Panc1 (cell line): ENCODE data around the gene CHTF8. TPM values are rescaled to one million over a fixed set of nuclear protein-coding genes. Genes with fewer than 3 reads are reported as not detected.
A peak's percentile ranks its signal among the peaks of the same experiment; 100 is the strongest.

Source experiments
- ATAC-seq: fragments of 200-7000 bp; cut with Tn5 transposase; 2 replicates; pipeline ENCODE4 v1.9.1; 2020; ENCODE audit warnings: mild to moderate bottlenecking, moderate library complexity
- BruUV-seq: library from RNA; stranded (reverse); fragments of 400-500 nt; replicated peaks from 2 replicates; lab custom pipeline; 2021; lab: Mats Ljungman, UMichigan
- CTCF ChIA-PET: fragments of 300-600 bp; sonication (Branson Sonifier 250); formaldehyde crosslinking; loops from one replicate; lab custom pipeline; 2022; ENCODE audit warnings: antibody characterized with exemption; lab: Charles Lee
- POLR2A ChIA-PET: fragments of 300-600 bp; sonication (Branson Sonifier 250); formaldehyde crosslinking; loops from one replicate; lab custom pipeline; 2022; ENCODE audit warnings: antibody characterized with exemption; lab: Charles Lee
- DNase-seq: peaks from one replicate; pipeline ENCODE4 v3.0.0-alpha.2; 2010; ENCODE audit warnings: low read depth, low spot score
- H3K27ac ChIP-seq: 2 replicates; pipeline ENCODE4 v1.5.1; 2011; ENCODE audit warnings: mild to moderate bottlenecking, low read length, inconsistent platforms
- H3K27me3 ChIP-seq: fragments of 200-500 bp; sonication (Bioruptor generic); 2 replicates; pipeline ENCODE4 v1.6.0; 2014; ENCODE audit warnings: low read length, inconsistent platforms; ENCODE audit not compliant: control insufficient read depth, insufficient read depth
- H3K36me3 ChIP-seq: fragments of 200-500 bp; sonication (Bioruptor generic); 2 replicates; pipeline ENCODE4 v1.5.1; 2014; ENCODE audit warnings: inconsistent platforms, mild to moderate bottlenecking, low read length, moderate library complexity; ENCODE audit not compliant: control insufficient read depth, insufficient read depth
- H3K4me1 ChIP-seq: 2 replicates; pipeline ENCODE4 v1.5.1; 2011; ENCODE audit warnings: inconsistent platforms, mild to moderate bottlenecking, low read length, moderate library complexity; ENCODE audit not compliant: control insufficient read depth, insufficient read depth
- H3K4me3 ChIP-seq, 2 experiments: 2 replicates each; pipeline ENCODE4 v1.5.1; 2011 to 2012; ENCODE audit warnings: low read depth in 2 of 2, low read length in 2 of 2, mild to moderate bottlenecking in 2 of 2, inconsistent platforms in 1 of 2, moderate library complexity in 1 of 2
- H3K9me3 ChIP-seq: fragments of 200-500 bp; sonication (Bioruptor generic); 2 replicates; pipeline ENCODE4 v1.5.1; 2014; ENCODE audit warnings: low read depth, mild to moderate bottlenecking, inconsistent platforms, low read length, moderate library complexity; ENCODE audit not compliant: control insufficient read depth, insufficient read depth
- CTCF ChIP-seq: fragments of 450-650 bp; IDR thresholded peaks from 2 replicates; pipeline ENCODE4 v1.5.1; 2017; ENCODE audit warnings: mild to moderate bottlenecking
- POLR2AphosphoS5 ChIP-seq: IDR thresholded peaks from 2 replicates; pipeline ENCODE4 v1.6.1; 2012; ENCODE audit warnings: mild to moderate bottlenecking, low read depth, low read length, moderate library complexity
- SIN3A ChIP-seq: IDR thresholded peaks from 2 replicates; pipeline ENCODE4 v1.6.1; 2012; ENCODE audit warnings: low read depth, mild to moderate bottlenecking, low read length, moderate library complexity, borderline replicate concordance; ENCODE audit not compliant: insufficient read depth
- TCF7L2 ChIP-seq: IDR thresholded peaks from 2 replicates; pipeline ENCODE4 v1.6.1; 2011; ENCODE audit warnings: mild to moderate bottlenecking, low read depth, low read length, inconsistent platforms
- in situ Hi-C: cut with HindIII; loops from 2 replicates; pipeline ENCODE4 v1.10.0; 2016; ENCODE audit warnings: low sequenced_read_pairs, low pct_unique_long_range_greater_than_20kb
- intact Hi-C: fragments of 100-400 bp; cut with micrococcal nuclease; formaldehyde crosslinking; loops from one replicate; pipeline ENCODE4 v1.10.0; 2022; ENCODE audit not compliant: unreplicated experiment
- total RNA-seq: library from RNA; stranded (reverse); gene quantifications from one replicate; pipeline ENCODE4 v1.2.1, GENCODE V29; 2021; ENCODE audit not compliant: unreplicated experiment
- TF ChIP-seq, protein P1 (sequence below), 2 experiments: IDR thresholded peaks; 2 replicates each; pipeline ENCODE4 v1.6.1; 2011 to 2012; ENCODE audit warnings: low read depth in 2 of 2, control low read depth in 1 of 2, low read length in 1 of 2, mild to moderate bottlenecking in 1 of 2, moderate library complexity in 1 of 2; ENCODE audit not compliant: insufficient read depth in 1 of 2

CHTF8 gene
- total RNA-seq, 1 experiment from 2014 or later = 116 TPM

DNA sequence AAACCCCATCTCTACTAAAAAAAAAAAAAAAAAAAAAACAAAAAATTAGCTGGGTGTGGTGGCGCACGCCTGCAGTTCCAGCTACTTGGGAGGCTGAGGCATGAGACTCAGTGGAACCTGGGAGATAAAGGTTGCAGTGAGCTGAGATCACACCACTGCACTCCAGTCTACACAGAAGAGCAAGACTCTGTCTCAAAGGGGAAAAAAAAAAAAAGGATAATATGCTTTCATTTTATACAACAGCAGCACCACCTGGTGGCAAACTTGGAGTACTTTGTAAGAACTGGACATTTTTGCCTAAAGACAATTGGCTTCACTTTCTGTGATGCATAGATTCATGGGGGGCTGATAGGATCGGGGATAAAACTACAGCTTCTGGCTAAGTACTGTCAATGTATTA, 8.5 kb downstream of the CHTF8 start:
- ChIA-PET POLR2A (interaction anchor here (0.6 to 0.7 kb wide), 2 partner anchors 178 to 1118 kb away, joined by 7 to 9 read pairs; no protein-coding TSS in a partner anchor), CTCF (interaction anchor here (0.6 to 1.0 kb wide), 5 partner anchors 16 to 315 kb away, joined by 3 to 6 read pairs (median 3); partner anchors contain the start of gene HAS3)
- DNase-seq (no peak), ATAC-seq (no peak; the same call in 1 of the 2 replicates)
- no peaks in the 10 kb centered on the region for H3K9me3 ChIP-seq
- no peaks in the 10 kb centered on the region for H3K27me3 ChIP-seq
- no peaks in the 10 kb centered on the region for H3K4me1 ChIP-seq
- TF ChIP-seq, protein P1, sequence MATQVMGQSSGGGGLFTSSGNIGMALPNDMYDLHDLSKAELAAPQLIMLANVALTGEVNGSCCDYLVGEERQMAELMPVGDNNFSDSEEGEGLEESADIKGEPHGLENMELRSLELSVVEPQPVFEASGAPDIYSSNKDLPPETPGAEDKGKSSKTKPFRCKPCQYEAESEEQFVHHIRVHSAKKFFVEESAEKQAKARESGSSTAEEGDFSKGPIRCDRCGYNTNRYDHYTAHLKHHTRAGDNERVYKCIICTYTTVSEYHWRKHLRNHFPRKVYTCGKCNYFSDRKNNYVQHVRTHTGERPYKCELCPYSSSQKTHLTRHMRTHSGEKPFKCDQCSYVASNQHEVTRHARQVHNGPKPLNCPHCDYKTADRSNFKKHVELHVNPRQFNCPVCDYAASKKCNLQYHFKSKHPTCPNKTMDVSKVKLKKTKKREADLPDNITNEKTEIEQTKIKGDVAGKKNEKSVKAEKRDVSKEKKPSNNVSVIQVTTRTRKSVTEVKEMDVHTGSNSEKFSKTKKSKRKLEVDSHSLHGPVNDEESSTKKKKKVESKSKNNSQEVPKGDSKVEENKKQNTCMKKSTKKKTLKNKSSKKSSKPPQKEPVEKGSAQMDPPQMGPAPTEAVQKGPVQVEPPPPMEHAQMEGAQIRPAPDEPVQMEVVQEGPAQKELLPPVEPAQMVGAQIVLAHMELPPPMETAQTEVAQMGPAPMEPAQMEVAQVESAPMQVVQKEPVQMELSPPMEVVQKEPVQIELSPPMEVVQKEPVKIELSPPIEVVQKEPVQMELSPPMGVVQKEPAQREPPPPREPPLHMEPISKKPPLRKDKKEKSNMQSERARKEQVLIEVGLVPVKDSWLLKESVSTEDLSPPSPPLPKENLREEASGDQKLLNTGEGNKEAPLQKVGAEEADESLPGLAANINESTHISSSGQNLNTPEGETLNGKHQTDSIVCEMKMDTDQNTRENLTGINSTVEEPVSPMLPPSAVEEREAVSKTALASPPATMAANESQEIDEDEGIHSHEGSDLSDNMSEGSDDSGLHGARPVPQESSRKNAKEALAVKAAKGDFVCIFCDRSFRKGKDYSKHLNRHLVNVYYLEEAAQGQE (IDR thresholded peaks at IDR 0.05; ENCODE audit: insufficient read depth in 1 of 2, low read depth in 2 of 2, low read length in 1 of 2) = no peak
- TF ChIP-seq POLR2AphosphoS5 = no peak
- no peak for TF ChIP-seq SIN3A
- TF ChIP-seq TCF7L2 = no peak
- peak; percentile 67 for TF ChIP-seq CTCF
- no TSS peak for BruUV-seq
- no peak overlapping the region for H3K4me3 ChIP-seq
- in situ Hi-C loops (no loop called here), intact Hi-C loops (no loop called here)
- peaks cover 2% of the 10 kb centered on the region for H3K36me3 ChIP-seq
- H3K27ac ChIP-seq = no peak overlapping the region

GRCh38 chr16:69120096-69120664, 12.2 kb downstream of the CHTF8 start:
- no peak for DNase-seq
- no peak overlapping the region for H3K4me3 ChIP-seq
- intact Hi-C loops = no loop called here
- in situ Hi-C loops = no loop called here
- no peaks in the 10 kb centered on the region for H3K9me3 ChIP-seq
- TF ChIP-seq CTCF = no peak
- no peak for TF ChIP-seq TCF7L2
- TF ChIP-seq, protein P1 (IDR thresholded peaks at IDR 0.05; ENCODE audit: insufficient read depth in 1 of 2, low read depth in 2 of 2, low read length in 1 of 2) = no peak
- TF ChIP-seq POLR2AphosphoS5 = no peak
- no peak for TF ChIP-seq SIN3A
- H3K27ac ChIP-seq = no peak overlapping the region
- H3K4me1 ChIP-seq = no peaks in the 10 kb centered on the region
- H3K27me3 ChIP-seq = no peaks in the 10 kb centered on the region
- POLR2A ChIA-PET = no interaction called here
- CTCF ChIA-PET = interaction anchor here (0.6 kb wide), 1 partner anchor 218 kb away, joined by 9 read pairs; no protein-coding TSS in a partner anchor
- ATAC-seq = no peak
- TSS peak; percentile 16 for BruUV-seq
- H3K36me3 ChIP-seq = peaks cover 4% of the 10 kb centered on the region
